ENCODE measurements around the gene MPC1.
"Not testable (repeated sequence)": the region's sequence is repeated elsewhere in the genome, so short reads cannot be mapped to it uniquely, and the experiment has no call there.

The MPC1 gene

DNA sequence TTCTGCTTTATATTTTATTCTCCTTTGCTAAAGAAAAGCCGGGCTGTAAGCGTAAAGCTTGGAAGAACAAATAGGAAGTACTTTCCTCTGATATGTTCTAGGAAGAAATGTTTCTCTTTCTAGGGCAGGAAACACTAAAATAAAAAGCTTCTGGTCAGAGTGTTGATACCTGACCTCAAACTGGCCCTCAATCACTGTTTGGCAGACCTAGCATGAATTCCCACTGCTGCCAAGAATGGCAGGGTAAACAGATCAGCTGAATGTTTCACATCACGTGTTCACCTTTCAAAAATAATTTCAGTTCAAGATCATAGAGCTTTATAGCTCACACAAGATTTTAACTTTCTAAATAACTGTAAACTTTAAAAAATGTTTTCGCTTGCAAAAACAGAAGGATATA is 2.9 kb downstream of the MPC1 start:
- no peak for DNase-seq (ENCODE audit: low spot score)

DNA sequence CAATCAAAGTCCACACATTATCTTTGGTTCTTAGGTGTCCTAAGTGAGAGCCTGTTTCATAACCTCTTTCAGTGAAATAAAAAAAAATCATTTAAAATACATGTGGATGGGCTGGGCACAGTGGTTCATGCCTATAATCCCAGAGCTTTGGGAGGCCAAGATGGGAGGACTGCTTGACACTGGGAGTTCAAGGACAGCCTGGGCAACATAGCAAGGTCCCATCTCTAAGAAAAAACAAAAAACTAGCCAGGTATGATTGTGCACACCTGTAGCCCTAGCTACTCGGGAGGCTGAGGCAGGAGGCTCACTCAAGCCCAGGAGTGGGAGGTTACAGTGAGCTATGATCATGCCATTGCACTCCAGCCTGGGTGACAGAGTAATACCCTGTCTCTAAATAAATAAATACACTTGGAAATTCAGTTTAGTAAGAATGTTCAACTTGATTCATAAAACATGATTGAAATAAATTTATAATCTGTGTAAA is 3.6 kb downstream of the MPC1 start:
- DNase-seq (ENCODE audit: low spot score), result no peak

DNA sequence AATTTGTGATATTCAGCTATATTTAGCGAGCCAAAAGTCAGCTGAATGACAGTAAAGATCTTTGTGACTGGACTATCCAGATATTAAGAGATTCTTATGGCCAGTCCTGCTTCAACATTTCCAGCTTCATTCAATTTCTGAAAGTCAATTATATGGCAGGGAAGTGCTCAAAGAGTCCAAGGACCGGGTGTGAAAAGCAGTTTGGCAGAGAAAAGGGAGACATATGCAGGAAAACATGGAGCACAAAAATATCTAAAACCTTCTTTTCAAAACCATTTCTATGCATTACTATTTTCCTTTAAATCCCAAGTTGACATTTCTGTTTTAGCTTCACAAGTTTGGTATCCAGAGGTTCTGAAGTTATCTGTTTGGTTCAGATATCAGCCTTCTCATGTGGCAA is 5.0 kb downstream of the MPC1 start:
- no peak for DNase-seq (ENCODE audit: low spot score)

DNA sequence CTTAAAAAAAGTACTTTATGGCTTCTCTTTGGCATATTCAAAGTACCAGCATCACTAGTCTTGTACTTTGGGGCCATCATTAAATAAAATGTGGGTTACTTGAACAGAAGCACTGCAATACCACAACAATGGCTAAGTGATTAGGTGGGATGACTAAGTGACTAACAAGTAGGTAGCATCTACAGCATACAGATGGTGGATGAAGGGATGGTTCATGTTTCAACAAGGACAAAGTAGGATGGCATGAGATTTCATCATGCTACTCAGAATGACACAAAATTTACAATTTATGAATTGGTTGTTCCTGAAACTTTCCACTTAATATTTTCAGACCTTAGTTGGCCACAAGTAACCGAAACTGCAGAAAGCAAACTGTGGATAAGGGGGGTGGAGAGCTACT is 7.7 kb downstream of the MPC1 start:
- DNase-seq (ENCODE audit: low spot score), result no peak

DNA sequence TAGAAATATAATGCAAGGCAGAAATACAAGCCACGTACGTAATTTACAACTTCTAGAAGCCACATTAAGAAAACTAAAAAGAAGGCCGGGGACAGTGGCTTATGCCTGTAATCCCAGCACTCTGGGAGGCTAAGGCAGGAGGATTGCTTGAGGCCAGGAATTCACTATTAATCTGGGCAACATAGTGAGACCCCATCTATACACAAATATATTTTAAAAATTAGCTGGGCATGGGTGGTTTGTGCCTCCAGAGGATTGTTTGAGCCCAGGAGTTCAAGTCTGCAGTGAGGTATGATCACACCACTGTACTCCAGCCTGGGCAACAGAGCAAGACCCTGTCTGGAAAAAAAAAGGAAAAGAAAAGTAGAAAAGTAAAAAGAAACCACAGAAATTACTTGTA is 12.3 kb downstream of the MPC1 start:
- no peak for DNase-seq (ENCODE audit: low spot score)

DNA sequence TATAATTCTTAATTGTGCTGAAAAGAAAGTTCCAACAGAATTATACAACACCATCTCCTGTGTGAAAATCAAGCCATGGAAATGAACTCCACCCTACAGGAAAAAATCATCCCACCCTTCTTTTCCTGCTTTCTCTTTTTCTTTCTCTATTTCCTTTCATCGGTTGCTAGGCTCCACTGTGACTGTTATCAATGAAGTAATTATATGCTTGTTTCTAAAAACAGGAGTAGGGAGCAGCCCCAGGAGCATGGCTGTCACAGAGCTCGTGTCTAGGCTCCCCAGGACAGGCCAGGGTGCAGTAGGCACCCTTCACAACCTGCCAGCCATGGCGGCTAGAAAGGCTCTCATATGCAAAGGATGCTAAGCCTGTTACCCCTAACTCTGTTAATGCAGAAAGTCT is 13.0 kb downstream of the MPC1 start:
- DNase-seq (ENCODE audit: low spot score), result no peak

DNA sequence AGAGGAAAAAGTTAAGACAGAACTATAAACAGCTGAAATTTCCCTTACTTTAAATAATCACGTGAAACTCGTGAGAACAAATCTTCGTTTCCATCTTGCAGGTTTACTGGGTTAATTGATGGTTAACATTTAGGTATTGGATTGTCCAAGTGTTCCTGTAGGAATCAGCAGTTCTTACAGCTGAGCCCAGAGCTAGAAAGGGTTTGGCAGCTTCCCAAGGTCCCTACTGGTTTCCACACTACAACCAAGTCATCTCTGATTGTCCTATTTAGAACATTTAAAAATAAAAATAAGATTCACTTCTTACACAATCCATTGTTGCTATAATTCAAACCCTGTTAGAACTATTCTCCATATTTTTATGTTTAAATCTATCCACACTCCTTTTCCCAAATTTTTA is 15.8 kb downstream of the MPC1 start:
- DNase-seq (ENCODE audit: low spot score), result no peak

DNA sequence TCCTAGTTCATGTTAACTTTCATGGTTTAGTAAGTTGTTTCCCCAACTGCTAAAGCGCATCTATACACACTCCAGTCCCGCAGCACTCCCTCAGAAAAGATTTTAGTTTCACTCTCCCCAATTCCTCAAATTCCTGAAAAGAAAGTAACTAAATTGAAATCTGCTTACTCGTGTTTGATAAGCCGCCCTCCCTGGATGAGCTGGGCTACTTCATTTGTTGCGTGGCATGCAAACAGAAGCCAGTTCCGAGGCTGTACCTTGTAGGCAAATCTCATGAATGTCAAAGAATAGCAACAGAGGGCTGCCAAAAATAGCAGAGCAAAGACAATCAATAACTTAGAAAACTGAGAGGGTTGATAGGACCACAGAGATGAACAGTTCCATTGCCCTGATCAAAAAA is 16.9 kb downstream of the MPC1 start:
- no peak for DNase-seq (ENCODE audit: low spot score)

DNA sequence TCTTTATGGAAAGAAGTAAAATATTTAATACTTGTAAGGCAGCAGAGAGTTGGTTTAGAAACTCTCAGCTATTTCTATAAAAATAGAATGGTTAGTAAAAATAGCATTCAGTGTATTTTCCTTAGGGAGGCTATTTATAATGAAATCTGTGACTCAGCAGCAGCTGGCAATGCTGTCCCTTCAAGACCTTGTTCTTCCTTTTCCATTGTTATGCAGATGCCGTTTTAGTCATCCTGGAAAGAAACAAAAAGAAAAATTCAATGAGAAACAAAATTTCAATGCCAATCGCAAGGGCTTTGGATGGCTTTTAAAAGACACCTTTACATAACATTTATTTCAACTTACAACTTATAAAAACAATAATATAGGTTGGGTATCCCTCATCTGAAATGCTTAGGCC is 17.5 kb downstream of the MPC1 start:
- peak; percentile 59 for DNase-seq (ENCODE audit: low spot score)

DNA sequence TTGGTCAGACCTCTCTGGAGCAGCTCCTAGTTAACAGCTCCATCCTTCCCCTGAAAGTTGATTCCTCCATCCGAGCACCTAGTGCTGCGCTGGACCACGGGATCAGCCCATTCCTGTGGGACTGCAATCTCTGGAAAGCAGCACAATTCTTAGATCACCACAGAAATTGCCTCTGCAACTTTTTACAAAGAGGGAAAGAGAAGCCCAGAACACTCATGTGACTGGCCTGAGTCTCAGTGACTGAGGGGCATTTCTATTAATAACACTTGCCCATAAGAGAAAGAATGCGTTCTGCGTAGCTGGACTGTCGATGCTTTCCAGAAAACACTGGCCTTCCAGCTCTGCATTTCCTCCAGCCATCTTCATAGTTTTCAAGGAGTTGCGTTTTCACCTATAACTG is 18.3 kb downstream of the MPC1 start:
- no peak for DNase-seq (ENCODE audit: low spot score)

DNA sequence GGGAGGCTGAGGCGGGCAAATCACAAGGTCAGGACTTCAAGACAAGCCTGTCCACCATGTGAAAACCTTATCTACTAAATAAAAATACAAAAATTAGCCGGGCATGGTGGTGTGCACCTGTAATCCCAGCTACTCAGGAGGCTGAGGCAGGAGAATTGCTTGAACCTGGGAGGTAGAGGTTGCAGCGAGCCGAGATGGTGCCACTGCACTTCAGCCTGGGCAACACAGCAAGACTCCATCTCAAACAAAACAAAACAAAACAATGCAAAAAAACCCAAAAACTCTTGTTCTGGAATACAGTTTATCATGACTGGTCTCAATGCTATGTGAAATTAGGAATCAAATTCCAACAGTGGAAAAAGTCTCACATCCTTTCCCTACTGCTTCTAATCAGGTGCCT is 20.3 kb downstream of the MPC1 start:
- not testable (repeated sequence) for DNase-seq (ENCODE audit: low spot score)

DNA sequence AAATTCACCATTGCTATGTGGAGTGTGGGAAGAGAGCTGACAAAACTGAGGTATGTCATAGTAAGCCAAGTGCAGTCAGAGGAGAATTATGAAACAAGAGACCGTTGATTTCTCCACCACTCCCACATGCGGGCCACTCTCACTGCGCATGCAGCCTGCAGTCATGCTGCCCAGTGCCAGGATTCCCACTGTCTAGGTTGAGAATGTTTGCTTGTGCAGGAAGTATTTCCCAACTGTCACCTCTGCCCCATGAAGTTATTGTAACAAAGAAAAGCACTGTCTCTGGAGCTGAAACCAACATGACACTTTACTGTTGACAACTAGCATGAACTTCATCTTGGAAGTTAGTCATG is 21.7 kb downstream of the MPC1 start:
- DNase-seq (ENCODE audit: low spot score), result no peak

DNA sequence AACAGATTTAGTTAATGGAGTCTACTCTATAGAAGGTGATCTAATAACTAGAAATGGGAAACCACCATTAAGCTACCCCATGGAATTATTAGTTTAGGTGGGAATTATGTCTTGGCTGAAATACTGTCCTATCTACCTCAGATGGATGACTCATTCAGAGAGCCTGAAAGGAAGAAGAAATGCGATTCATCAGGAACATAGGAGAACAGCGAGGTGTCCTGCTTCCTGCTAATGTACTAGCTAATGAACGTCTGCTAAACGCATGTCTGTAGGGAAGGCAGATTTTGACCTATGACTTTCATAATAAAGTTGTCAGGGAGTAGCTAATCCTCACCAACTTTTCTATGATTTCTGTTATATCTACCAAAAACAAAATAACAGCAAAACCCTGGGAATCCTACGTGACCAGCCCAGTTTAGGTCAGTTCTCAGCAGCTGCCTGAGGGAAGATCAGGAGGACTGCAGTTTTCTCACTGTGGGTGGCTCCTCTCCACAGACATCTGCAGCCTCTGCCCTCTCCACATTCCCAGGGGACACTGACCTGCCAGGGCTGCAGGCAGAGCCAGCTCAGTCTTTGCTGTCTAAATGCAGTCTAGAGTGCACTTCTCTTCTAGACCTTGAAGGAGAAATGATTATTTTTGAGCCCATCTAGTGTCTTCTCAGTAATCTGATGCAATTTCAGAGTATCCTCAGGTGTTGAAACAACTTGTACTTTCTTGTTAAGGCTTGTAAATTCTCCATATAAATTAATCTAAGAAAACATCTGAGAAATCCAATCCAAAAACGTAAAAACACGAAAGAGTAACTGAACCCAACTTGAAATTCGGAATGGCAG is 22.3 kb downstream of the MPC1 start:
- DNase-seq (ENCODE audit: low spot score), result no peak

DNA sequence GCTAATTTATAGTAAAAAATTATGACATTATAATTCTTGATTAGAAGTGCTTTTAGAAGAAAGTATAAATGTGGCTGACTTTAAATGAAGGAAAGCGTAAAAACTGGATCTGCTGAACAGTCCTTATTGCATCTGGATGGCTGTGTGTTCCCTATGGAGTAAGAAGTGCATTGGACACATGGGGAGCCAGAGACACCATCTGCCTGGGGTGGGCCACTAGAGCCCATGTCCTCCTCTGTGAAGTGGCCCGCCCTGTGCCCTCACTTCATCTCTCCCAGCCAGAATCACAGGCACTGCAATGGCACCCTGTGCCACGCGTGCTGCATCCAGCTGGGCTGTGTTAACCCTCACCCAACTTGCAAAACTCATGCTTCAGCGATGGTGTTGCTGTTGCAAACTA is 27.2 kb downstream of the MPC1 start:
- DNase-seq (ENCODE audit: low spot score), result no peak

DNA sequence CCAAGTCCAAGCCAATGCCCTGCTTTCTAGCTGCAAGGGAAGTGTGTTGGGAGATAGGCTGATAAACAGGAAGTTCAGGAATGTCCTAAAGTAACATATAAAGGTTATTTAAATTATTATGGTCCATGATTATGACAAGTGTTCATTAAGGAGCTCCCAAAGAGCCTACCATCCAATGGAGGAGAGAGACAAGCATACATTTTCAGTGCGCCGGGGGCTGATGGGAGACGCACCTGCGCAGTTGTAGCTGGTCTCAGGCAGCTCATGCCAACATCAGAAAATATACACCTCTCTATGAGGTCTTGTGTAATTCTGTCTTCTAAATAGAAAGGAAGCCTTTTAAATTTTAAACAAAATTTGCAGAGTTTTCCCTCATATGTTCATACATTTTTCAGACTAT is 27.8 kb downstream of the MPC1 start:
- no peak for DNase-seq (ENCODE audit: low spot score)

DNA sequence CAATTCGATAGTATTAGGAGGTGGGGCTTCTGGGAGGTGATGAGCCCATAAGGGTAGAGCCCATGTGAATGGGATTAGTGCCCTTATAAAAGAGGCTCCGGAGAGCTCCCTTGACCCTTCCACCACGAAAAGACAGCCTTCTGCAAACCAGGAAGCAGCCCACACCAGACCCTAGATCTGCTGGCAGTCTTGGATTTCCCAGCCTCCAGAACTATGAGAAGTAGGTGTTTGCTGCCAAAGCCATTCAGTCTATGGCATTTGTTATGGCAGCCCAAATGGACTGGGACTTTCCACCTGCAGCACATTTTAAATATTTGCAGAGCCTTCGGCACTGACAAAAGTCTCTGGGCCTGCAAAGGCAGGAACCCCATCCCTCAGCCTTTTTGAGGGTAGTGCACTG is 28.6 kb downstream of the MPC1 start:
- DNase-seq (ENCODE audit: low spot score), result no peak

DNA sequence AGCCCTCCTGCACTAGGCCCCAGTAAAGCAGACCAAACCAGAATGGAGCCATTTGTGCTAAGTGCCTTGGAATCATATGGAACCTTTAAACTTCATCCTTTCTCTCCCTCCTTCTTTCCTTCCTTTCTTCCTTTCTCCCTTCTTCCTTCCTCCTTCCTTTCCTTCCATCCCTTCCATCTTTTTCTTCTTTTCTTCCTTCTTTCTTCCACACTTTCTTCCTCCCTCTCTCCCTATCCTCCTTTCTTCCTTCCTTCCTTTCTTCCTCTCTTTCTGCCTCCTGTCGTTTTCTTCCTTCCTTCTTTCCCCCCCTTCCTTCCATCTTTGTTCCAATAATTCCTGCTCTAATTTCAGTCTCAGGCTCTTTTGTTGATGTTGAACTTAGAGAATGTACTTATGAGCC is 29.2 kb downstream of the MPC1 start:
- no peak for DNase-seq (ENCODE audit: low spot score)

DNA sequence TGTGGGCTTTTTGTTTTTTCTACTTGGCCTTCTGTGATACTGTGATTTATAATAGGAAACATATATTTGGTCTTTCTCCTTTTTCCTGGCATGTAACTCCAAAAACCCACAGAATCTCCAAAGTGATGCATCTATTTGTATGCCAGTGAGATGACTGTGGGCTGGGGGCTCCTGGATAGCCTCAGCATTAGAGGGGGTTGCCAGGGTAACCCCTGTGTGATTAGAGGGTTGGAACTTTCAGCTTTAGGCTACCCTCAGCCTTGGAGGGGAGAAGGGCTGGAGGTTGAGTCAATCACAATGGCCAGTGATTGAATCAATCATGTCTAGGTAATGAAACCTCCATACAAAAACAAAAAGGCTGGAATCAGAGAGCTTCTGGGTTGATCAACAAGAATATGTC is 29.8 kb downstream of the MPC1 start:
- no peak for DNase-seq (ENCODE audit: low spot score)

DNA sequence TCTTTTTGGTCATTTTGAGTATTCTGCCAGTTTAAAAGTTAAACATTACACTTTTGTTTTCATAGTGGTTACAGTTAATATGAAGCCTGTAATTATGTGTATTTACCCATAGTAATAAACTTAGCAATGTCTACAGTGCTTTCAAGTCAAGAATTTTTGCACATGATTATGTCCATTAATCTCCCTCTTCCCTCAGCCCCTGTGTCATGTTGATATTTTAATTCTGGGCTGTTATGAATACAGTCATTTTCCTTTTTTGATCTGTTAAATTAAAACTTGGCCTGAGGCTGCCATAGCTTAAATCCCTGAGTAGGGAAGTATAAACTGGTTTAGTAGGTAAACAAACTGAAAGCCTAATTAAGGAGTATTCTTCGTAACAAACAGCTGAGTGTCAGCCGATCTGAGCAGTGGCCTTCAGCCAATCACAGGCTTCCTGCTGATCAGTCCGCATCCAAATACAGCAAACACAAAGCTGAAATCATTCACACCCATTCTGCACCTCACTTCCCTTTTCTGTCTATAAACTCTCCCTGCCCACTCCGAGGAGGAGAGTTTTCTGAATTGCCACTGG is 30.9 kb downstream of the MPC1 start:
- peak; percentile 65 for DNase-seq (ENCODE audit: low spot score)

DNA sequence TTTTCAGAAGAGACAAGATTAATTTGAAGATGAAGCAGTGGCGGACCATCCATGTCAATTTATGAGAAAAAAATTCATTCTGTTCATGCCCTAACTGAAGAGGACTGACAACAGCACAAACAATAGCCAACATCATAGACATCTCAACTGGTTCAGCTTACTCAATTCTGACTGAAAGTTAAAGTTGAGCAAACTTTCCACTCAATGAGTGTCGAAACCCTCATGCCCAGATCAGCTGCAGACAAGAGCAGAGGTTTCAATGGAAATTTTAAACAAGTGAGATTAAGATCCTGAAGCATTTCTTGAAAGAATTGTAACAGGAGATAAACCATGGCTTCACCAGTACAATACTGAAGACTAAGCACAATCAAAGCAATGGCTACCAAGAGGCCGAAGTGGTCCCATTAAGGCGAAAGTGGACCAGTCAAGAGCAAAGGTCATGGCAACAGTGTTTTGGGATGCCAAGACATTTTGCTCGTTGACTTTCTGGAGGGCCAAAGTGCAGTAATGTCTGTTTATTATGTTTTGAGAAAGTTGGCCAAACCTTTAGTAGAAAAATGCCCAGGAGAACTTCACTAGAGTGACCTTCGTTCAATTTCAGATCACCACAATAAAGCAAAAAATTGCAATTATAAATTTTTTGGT is 34.3 kb downstream of the MPC1 start:
- no peak for DNase-seq (ENCODE audit: low spot score)

DNA sequence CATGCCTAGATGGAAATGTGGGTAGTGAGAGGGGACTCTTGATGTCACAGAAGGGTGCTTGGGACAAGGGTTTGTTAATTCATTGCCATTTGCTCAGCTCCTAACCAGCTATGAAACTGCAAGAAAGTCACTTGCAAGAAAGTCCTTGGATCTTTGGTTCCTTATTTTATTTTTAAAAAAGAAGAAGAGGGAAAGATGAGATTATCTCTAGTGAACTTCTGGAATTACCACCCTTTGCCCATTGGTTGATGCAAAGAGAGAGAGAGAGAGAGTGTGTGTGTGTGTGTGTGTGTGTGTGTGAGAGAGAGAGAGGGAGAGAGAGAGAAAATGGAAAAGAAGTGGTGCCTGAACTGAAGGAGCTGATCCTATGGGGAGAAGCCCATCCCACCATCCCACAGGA is 35.8 kb downstream of the MPC1 start:
- no peak for DNase-seq (ENCODE audit: low spot score)

DNA sequence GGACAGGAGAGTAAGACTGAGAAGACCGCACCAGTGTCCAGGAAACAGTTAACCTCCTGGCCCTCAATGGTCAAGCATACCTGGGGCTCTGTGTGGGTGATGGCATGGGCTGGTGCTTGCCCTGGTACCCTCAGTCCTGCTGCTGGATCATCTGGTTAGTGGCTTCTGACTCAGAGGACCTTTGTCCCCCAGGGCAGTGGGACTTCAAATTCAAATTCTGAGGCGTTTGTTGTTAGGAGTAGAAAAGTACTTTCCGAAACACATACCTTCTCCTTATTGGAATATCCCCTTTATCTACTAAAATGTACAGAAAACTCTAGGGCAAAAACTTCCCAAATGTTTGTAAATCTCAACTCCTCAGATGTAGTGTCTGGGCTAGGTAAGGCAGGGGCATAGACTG is 36.3 kb downstream of the MPC1 start:
- DNase-seq (ENCODE audit: low spot score), result no peak

DNA sequence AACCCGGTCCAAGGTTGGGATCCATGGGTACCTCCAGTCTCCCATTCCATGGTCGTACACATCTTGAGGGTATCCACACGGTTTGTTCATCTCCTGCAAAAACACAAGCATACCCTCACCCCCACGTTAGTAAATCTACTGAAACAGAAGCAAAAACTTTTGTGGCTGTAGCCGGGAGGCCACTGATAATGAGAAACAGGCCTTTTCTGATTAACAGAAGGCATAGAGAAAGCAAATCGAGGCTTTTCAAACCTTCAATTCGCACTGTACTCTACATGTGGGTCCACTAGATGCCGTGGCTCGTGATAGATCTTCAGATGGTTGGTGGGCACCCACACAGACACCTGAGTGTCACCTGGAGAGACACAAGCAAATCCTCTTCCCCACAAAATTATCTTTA is 37.1 kb downstream of the MPC1 start:
- not testable (repeated sequence) for DNase-seq (ENCODE audit: low spot score)

DNA sequence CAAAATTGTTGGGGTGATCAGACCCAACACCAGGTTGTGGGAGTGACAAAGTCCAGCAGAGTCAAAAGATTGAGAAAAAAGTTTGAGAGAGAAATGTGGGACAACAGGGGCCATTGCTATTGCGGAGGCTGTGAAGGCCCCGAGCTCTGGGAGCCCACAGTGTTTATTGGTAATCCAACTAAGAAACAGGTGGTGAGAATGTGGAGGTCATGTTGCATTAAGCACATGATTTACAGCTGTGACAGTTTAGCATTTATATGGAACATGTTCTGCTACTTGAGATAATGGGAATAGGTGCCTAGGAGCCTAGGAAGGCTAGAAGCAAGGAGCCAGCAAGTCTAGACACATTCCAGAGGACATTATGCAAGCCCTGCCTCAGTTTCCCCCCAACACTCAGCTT is 37.8 kb downstream of the MPC1 start:
- not testable (repeated sequence) for DNase-seq (ENCODE audit: low spot score)
